NCI-H524 treated with DMSO at 0.1 percent for 48 hours (cell line): Measurements from ENCODE around the gene SERTAD2.

Experiments
- DNase-seq: peaks from one replicate; lab custom pipeline; 2025; lab: John Stamatoyannopoulos, UW

The SERTAD2 gene

DNA sequence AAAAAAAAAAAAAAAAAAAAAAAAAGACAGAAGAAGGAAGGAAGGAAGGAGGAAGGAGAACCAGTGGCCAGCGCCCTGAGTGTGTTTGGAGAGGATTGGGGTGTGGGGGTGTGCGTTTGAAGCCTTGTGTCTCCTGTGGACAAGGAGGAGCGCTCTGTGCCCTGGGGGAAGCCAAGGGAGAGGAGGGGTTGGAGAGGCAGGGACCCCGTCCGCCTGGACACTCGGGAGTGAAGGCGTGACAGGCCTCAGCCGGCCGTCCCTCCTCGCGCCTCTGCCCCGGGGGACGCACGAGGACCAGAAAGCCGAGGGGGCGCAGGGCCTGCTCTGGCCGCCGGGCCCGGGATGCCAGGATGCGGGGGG, 44.9 kb downstream of the SERTAD2 start:
- DNase-seq: no peak

- peak; percentile 36 for DNase-seq
Measured at GRCh38 chr2:64607381-64608304, 46.1 kb downstream of the SERTAD2 start.

DNA sequence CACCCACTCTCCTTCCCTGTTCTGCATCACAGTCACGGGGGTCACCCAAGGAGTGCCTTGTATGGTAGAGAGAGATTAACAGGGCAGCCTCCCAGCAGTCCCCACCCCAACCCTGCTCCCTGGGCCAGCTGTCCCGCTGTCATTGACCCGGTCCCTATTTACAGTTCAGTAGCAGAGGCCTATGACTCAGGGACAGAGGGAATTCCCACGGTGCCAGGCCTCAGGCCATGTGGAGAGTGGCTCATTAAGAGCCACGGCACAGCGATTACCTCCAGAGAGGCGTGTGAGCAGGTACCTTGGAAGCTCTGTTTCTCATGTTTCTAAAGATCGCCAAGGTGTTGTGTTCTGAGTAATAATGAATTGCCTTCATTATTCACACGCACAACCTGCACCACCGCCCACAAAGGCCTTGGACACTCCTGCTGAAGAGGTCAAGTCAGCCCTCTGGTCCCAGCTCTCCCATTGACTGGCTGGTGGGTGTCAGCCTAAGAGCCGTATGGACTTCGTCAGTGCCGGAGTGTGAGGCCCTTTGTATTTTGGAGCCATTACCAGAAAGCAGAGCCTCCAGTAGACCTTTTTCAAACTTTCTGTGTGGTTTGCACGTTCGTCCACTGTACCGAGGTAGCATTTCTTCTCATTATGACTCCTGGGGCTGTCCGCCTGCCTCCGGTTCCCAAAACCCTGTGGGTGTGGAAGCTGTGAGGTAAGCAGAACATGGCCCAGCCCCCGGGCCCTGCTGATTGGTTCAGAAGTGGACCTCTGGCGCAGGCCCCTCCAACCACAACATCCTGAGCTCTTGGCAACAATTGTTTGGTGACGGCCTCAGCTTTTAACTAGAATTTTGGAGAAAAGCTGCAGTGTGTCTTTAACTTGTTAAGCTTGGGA, 47.0 kb downstream of the SERTAD2 start:
- peak; percentile 20 for DNase-seq

GRCh38 chr2:64605991-64606478, 47.7 kb downstream of the SERTAD2 start:
- no peak for DNase-seq

GRCh38 chr2:64605026-64605471, 48.7 kb downstream of the SERTAD2 start:
- no peak for DNase-seq

DNA sequence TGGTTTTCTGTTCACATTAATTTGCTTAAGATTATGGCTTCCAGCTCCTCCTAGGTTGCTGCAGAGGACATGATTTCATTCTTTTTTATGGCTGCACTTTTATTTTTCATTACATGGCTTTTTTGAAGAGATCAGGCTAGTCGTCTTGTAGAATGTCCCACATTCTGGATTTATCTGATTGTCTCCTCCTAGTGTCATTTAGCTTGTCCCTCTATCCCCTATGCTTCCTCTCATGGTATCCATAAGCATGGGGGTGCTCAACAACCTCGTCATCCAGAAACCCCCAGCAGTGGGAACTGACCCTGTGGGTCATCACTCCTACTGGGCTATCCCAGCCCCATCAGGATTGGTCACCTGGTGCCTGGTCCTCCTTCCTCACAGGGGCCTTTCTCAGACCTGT, 49.6 kb downstream of the SERTAD2 start:
- DNase-seq: no peak

- DNase-seq: no peak
Measured at GRCh38 chr2:64602436-64602835, 51.3 kb downstream of the SERTAD2 start.

GRCh38 chr2:64601785-64602391, 51.8 kb downstream of the SERTAD2 start:
- DNase-seq: no peak

DNA sequence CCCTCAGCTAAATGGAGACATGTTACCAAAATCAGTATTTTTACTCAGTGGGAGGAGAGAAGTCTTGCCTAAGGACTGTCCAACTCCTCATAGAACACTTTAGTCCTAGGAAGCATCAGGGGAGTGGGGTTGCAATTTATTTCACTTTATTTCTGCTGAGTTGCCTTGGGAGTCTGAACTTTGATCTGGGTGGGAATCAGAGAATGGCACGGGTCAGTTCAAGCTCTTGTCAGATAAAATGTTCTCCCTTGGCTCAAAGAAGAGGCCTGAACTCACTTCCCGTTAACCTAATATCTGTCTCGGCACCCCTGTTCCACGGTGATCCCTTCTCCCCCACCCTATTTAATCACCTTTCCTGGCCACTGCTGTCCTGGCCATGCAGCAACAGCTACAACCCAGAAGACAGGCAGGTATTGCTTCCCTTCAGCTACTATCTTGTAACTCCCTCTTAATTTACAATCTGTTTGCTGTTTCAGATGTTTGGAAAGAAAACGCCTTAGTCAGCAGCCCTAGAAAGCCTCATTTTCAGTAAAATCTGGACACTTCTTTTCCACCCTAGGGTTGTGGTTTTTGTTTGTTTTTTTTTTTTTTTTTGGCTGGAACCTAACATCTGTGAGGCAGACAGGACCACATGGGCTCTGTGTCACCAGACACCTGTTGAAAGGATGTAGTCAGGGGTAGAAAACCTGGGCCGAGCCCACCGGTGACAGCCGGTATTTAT, 52.5 kb downstream of the SERTAD2 start:
- no peak for DNase-seq

DNA sequence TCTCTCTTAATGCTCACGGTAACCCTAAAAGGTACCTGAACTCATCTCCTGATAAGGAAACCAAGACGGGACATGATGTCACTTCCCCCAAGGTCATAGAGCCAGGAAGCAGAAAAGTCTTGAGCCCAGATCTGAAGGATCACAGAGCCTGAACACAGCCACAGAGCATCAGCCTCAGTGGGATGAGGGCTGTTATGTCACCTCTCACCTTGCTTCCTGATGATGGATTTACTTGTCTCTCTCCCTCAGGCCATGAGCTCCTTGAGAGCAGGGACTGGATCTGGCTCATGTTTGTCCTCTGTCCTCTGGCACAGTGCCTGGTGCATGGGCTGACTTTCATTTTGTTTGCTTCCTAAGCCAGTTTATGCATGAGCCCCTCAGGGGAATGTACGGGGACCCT, 54.2 kb downstream of the SERTAD2 start:
- no peak for DNase-seq

GRCh38 chr2:64598226-64598625, 55.5 kb downstream of the SERTAD2 start:
- no peak for DNase-seq

- DNase-seq: no peak
Measured at GRCh38 chr2:64595397-64596176, 58.1 kb downstream of the SERTAD2 start.

DNA sequence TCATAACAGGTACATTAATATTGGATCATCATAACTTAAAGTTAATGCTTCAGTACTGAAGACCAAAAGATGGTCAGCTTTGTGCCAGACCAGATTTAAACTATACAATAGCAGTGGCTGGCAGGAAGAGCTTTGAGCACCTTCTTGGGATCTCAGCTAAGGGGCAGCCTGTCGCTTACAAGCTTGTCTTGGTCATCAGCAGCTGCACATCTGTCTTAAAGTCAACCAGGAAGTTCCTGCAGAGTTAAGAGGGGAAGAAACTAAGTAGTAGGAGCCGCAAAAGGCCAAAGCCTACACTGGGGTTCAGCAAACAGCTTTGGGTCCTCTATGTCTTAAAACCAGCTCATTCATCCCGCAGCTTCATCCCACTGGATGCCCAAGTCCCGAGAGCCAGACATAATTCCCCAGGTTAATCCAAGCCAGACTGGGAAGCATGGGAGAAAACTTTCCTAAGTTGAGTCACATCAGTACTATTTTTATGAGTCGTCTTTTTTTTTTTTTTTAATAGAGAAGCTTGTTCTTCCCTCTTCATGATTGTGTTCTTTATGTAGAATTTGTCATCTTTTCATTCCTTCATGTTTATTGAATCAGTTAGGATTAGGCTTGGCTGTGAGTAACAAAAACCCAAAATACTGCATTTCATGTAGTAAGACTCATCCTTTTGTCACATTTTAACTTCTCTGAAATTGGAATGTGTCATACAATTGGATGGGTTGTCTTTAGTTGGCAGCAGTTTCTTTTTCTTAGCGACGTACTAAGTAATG, 59.3 kb downstream of the SERTAD2 start:
- DNase-seq: no peak

DNA sequence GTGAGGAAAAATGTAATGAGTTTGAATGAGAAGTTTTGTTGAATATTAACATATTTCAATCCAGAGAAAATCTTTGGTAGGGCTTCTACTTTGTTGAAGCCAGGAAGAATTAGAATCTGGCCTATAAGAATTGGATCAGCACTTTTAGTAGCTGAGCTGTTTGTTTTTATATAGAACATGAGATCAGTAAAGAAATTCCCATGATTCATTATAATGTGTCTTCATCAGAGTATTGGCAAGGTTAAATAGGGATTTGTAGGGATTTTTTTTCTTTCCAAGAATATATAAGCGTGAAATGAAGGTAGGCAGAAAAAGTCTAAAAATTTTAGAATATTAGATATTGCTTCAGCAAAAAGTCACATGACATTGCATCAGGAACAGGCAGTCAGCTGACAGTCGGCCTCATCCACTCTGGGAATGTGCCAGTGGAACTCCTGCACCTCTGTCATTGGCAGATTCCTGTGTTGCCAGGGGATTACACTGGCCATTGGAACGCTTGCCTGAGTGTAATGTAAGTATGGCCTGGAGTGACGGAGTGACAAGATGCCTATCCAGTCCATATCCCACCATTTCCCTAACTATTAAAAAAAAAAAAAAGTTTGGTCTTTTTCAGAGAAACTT, 60.6 kb downstream of the SERTAD2 start:
- DNase-seq: no peak

DNA sequence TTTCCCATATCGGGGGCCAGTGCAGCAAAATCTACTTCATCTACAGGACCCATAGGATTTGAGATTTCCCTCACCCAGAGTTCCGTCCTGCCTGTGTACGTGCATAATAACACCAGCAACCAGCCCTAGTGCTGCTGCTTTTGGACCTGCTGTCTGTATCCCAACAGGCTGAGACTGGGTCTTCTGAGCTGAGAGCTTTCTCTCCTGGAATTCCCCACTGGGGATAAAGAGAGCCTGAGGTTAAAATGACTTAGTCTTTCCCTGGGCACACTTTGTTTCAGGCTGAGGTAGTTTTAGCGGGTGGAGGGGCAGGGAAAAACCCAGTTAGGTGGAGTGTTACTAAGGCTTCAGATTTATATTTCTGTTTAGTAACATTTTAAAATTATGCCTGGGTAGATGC, 62.5 kb downstream of the SERTAD2 start:
- no peak for DNase-seq

DNA sequence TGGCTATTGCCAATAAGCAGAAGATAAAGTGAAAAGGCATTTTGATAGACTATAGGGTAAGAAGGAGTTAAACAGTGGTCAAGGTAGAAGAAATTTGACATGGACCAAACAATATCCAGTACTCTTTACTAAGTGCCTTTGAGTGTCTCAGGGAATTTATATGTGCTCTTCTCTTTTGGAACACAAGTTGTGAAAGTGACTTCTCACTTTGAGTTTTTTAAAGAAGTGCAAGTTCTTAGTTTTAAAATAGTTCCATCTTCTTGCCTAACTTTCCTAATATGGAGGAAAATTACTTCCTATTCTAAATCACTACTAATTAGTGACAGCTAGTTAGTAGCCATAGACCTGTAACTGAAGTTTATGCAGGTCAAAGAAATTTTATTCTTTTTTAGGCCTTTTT, 66.2 kb downstream of the SERTAD2 start:
- DNase-seq: no peak

DNA sequence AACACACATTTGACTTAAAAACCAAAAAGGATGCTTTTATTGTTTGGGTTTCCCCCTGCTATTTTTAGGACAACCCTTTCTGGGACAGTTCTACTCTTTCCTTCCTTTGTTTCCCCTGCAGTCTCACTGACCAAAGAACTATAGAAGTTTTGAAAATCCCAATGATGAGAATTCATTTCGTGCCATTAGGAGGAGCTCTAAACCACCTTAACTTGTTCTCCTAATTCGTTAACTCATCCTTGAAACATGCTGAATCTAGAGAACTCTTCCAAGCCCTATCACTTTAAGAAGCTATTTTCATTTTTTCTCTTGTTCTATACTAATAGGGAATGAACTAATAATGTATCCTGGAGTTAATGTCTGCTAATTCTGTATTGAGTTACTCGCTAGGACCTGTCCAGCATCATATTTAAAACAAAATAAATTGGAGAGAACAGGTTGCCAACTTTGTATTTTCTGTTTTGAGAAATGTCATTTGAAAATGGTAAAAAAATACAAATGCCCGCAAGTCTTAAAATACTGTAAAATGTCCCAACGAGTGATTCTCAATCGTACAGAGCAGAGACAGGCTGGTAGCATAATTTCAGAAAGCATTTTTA, 66.7 kb downstream of the SERTAD2 start:
- peak; percentile 11 for DNase-seq

- DNase-seq: no peak
Measured at GRCh38 chr2:64586054-64586453, 67.7 kb downstream of the SERTAD2 start.

DNA sequence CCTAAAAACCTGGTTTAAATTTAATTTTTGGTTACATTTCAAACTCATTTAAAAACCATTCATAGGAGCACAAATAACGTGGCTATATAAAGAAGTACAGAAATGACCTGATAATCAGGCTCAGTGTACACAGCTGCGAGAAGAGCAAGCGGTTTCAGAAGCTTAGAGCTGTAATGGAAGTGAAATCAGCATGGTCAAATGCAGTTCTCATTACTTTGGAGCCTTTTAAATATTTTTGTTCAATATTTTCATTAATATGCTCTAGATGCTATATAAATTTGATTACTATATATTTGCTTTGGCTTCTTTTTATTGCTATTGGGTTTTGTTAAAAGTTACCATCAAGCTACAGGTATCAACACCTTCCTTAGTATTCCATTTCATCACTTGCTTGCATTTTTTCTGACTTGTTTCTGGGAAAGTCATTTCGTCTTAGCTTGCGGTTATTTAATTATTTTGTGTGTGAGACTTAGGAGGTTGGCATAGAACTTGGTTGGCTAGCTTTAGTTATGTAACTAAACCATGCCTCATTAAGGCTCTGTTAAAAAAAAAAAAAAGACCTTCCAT, 70.9 kb downstream of the SERTAD2 start:
- DNase-seq: no peak
